NCI-H1092 treated with DMSO at 0.1 percent for 48 hours (cell line): ENCODE data around the gene GTF2IRD2.
A peak's percentile ranks its signal among the peaks of the same experiment; 100 is the strongest.
"Not testable (repeated sequence)": the region's sequence is repeated elsewhere in the genome, so short reads cannot be mapped to it uniquely, and the experiment has no call there.

Experiments used
- DNase-seq: peaks from one replicate; lab custom pipeline; 2025; lab: John Stamatoyannopoulos, UW

The GTF2IRD2 gene

DNA sequence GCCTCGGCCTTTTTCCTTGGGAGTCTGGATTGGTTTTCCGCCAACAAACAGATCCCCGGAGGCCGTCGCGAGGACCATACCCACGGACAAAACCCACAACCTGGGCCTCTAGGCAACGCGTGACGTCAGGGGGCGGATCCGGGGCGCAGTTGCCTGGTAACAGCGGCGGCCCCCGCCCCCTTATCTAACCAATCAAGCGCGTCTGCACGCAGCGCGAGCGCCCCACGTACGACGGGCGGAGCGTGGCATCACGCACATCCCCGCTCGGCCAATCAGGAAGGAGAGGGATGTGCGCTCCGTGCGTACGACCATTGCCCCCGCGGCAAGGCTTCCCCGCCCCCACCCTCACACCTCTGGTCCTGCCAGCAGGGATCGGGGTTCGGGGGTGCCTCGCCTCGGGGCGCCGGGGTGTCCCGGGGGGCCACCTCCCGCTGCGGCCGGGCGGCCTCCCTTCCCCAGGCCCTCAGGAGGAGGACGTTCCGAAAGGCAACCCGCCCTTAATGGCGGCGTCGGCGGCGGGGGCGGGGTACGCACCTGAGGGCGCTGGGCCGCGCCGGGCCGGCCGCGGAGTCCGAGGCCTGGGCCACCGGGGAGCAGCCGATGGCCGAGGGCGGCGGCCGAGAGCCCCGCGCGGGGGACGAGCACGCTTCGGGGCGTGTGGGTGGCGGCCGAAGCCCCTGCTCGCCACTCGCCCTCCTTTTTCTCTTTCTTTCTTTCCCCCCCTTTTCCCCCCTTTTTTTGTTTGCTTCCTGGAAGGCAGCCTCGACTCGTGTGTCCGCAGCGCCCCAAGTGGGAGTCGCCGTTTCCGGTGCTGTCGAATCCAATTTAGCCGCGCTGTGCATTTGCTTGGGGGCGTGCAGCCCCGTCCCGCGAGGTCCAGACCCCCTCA is at the start of gene GTF2IRD2:
GTF2IRD2 (minus strand) TSS at position 773 of the 889 bp plus-strand sequence. CDS start 15,227 bp downstream, outside the sequence.
- DNase-seq = peak; percentile 28

DNA sequence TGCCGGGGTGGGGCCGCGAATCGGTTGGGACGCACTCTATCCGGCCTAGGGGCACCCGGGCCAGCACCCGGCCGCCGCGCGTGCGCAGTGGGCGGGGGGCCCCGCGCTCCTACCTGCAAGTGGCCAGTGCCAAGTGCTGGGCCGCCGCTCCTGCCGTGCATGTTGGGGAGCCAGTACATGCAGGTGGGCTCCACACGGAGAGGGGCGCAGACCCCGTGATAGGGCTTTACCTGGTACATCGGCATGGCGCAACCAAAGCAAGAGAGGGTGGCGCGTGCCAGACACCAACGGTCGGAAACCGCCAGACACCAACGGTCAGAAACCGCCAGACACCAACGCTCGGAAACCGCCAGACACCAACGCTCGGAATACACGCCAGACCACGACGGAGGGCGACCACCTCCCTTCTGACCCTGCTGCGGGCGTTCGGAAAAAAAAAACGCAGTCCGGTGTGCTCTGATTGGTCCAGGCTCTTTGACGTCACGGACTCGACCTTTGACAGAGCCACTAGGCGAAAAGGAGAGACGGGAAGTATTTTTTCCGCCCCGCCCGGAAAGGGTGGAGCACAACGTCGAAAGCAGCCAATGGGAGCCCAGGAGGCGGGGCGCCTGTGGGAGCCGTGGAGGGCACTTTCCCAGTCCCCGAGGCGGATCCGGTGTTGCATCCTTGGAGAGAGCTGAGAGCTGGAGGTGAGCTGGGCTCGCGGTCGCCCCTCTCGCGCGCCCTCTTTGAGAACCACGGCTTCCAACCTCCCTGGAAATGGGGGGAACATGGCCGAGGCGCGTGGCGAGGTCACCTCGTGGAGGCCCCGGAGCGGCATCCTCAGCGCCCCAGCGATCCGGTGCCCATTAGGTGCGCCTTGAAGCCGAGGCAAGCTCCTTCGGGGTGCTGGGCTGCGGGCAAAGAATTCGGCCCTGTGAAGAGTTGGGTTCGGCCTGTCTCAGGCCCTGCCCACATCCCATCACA is 39.0 kb upstream of the GTF2IRD2 start:
- peak; percentile 84 for DNase-seq

DNA sequence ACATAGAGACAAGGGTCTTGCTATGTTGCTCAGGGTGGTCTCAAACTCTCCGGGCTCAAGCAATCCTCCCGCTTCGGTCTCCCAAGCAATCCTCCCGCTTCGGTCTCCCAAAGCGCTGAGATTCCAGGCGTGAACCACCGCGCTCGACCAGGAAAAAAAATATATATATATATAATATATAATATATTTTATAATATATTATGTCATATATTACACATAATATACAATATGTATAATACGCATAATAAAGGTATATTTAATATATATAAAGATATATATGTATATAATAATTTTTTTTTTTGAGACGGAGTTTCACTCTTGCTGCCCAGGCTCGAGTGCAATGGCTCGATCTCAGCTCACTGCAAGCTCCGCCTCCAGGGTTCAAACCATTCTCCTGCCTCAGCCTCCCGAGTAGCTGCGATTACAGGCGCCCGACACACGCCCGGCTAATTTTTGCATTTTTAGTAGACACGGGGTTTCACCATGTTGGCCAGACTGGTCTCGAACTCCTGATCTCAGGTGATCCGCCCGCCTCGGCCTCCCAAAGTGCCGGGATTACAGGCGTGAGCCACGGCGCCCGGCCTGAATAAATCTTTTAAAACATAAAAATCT is 38.2 kb upstream of the GTF2IRD2 start:
- DNase-seq = not testable (repeated sequence)

DNA sequence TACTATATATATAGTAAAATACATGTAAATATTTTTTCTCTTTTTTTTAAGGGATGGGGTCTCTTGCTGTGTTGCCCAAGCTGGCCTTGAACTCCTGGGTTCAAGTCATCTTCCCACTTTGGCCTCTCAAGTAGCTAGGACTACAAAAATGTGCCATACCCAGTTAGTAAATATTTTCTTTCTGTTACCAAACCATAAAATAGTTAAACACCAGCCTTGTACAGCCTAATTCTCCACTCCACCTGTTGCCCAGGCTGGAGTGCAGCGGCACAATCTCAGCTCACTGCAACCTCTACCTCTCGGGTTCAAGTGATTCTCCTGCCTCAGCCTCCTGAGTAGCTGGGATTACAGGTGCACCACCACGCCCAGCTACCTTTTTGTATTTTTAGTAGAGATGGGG is 33.9 kb upstream of the GTF2IRD2 start:
- not testable (repeated sequence) for DNase-seq

DNA sequence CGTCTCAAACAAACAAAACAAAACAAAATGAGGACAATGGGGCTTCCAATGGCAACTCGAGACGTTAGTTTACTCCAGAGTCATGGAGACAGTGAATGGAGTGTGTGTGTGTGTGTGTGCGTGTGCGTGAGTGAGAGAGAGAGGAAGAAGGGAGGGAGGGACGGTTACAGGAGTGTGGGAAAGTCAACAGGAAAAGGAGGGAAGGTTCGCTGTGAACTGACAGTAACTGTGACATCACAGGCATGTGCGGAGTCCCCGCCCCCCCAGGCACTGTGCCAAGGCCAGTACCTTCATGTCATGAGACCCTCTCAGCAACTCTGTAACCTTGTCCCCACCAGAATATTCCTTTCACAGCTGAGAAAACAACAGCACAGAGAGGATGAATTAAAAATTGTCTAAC is 30.7 kb upstream of the GTF2IRD2 start:
- not testable (repeated sequence) for DNase-seq

DNA sequence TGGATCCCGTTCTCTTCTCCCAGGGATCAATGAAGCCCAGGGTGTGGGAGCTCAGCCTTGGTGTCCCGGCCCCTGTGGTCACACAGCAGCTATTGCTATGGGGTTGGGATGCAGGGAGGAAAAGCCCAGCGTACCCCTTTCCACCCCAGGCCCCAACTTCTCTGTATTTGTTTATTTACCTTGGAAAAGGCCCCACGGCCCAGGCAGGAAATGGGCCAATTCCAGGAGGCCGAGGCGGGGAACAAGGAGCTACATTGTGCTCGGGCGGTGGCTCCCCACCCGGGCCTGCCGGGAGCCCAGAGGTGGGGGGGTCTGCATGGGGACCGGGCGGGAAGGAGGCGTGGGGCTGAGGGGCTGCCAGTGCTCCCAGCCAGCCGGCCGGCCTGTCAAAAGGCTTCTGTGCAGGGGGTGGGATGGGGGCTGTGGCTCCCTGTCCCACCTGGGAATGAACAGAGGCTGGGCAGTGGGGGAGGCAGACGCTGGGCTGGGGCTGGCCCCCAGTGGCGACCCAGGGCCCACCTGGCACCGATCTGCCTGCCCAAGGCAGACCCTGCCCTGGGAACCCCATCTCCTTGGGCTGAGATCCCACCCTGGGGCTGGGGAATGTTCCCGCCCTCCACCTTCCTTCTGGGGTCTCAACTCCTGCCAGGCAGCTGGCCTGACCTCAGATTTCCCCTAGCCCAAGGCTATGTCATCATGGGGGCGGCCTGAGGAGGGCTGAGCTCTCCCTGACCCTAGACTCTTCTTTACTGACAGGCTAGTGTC is 23.5 kb upstream of the GTF2IRD2 start:
- DNase-seq = not testable (repeated sequence)

DNA sequence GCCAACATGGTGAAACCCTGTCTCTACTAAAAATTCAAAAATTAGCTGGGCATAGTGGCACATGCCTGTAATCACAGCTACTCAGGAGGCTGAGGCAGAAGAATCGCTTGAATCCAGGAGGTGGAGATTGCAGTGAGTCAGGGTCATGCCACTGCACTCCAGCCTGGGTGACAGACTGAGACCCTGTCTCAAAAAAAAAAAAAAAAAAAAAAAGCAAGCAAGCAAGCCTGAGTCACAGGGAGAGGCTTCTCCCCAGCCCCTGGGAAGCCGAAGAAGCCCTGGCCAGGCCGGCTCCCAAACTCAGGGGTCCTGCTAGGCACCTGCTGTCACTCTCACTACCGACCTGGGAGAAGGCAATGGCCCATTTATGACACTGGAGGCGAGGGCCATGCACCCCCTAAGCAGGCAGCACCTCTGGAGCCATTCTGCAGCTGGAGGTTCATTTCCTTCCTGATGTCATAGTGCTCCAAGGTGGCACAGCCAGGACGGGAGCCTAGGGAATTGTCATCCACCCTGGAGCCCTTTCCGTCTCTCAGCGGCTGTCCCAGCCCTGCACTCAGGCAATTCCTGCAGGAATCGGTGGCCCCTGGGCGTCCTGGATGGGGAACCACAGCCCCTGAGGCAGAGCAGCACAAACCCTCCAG is 22.8 kb upstream of the GTF2IRD2 start:
- DNase-seq = not testable (repeated sequence)

DNA sequence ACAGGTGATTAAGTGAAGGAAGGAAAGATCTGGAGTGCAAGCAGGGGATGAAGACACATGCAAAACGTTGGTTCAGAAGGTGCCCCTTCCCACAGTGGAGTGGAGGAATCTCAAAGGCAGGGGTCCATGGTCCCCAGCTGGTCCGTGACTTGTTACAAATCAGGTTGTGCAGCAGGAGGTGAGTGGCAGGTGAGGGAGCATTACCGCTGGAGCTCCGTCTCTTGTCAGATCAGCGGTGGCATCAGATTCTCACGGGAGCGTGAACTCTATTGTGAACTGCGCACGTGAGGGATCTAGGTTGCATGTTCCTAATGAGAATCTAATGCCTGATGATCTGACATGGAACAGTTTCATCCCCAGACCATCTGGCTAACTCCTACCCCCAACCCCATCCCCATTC is 21.1 kb upstream of the GTF2IRD2 start:
- not testable (repeated sequence) for DNase-seq

DNA sequence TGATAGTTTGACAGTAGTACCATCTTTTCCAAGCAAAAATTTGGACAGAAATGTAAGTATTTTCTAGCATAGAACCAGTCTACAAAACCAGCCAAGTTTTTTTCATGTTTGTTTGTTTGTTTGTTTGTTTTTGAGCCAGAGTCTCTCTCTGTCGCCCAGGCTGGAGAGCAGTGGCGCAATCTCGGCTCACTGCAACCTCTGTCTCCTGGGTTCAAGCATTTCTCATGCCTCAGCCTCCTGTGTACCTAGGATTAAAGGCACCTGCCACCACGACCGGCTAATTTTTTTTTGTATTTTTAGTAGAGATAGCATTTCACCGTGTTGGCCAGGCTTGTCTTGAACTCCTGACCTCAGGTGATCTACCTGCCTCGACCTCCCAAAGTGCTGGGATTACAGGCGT is 14.4 kb upstream of the GTF2IRD2 start:
- not testable (repeated sequence) for DNase-seq

DNA sequence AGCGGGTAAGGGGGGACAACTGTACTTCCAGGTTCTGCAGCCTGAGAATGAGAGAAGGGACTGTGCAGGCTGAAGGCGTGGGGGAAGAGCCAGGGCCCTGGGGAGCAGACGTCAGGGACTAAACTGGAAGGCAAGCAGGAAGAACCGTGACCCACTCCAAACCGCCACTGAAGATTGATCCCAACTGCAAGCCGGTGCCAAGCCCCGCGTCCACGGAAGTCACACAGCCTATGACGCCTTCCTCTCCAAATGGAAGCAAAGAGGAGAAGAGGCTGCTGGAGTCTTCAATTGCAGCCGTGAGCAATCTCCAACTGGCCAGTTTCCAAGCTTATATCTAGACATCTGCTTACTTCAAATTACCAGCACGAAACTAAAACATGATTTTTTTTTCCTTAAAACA is 1.6 kb downstream of the GTF2IRD2 start:
- not testable (repeated sequence) for DNase-seq

DNA sequence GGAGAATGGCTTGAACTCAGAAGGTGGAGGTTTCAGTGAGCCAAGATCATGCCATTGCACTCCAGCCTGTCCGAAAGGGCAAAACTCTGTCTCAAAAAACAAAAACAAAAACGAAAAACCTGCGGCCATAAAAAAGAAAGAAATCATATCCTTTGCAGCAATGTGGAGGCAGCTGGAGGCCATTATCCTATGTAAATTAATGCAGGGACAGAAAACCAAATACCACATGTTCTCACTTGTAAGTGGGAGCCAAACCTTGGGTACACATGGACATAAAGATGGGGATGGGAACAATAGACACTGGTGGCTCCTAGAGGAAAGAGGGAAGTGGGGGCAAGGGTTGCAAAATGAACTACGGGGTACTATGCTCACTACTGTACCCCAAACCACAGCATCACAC is 21.0 kb downstream of the GTF2IRD2 start:
- DNase-seq = not testable (repeated sequence)

DNA sequence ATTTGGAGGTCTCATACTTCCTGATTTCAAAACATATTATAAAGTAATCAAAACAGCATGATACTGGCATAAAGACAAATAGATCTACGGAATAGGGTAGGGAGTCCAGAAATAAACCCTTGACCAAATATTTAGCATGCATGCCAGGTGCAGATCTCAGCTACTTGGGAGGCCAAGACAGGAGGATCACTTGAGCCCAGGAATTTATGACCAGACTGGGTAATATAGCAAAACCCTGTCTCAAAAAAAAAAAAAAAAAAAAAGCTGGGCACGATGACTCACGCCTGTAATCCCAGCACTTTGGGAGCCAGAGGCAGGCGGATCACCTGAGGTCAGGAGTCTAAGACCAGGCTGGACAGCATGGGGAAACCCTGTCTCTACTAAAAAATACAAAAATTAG is 21.4 kb downstream of the GTF2IRD2 start:
- not testable (repeated sequence) for DNase-seq

DNA sequence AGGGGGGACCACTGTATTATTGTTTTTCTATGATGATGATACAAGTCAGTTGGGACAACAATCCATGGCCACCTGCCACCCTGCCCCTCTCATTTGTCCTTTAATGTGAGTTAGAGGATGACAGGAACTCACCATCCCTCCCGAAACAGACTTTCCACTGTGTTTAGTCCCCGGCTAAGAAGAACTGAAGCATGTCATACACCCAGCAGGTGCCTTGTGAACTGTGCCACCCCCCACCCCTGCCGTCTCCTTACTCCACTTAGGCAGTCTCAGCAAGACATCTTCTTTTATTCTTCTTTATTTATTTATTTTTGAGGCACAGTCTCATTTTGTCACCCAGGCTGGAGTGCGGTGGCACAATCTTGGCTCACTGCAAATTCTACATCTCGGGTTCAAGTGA is 30.1 kb downstream of the GTF2IRD2 start:
- not testable (repeated sequence) for DNase-seq

DNA sequence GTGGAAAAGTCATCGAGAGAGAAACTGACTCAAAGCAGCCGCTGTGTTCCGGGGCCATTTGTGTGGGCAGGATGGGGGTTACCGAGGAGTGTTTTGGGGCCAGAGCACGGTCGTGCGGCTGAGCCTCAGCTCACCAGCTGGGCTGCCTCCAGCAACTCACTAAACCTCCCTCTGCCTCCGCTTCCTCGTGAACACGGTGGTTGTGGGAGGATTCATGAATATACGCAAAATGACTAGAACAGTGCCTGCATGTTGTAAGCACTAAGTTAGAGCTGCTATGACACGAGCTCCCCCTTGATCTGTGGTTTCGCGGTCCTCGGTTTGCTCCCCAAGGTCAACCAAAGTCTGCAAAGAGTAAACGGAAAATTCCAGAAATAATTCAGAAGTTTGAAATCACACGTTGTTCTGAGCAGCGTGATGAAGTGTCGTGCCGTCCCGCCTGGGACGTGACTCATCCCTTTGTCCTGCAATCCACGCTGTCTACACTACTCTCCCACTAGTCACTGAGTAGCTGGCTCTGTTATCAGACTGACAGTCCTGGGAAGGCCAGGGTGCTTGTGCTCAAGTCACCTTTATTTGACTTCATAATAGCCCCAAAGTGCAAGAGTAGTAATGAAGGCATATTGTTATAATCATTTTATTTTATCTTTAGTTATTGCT is 31.1 kb downstream of the GTF2IRD2 start:
- DNase-seq = not testable (repeated sequence)

DNA sequence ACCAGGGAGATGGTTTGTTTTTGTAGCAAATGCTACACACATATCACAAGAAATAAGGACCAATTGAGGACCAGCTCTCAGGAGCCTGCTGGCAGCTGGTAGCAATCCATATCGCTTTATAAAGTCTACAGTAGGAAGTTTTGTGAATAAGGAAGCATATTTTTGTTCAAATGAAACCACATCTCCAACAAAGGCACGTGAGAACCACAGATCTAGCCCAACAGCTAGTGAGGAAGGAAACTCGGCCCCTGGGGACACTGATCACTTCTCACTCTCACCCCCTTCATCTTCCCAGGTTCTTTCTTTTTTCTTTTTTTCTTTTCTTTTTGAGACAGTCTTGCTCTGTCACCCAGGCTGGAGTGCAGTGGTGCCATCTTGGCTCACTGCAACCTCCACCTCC is 35.5 kb downstream of the GTF2IRD2 start:
- not testable (repeated sequence) for DNase-seq

DNA sequence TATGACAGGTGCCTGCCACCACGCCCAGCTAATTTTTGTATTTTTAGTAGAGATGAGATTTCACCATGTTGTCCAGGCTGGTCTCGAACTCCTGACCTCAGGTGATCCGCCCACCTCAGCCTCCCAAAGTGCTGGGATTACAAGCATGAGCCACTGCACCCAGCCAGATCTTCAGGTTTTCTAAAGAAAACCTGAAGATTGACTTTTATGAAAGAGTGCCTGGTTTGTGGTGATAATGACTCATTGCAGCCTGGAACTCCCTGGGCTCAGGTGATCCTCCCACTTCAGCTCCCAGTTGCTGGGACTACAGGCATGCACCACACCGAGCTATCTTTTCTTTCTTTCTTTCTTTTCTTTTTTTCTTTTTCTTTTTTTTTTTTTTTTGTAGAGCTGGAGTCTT is 52.8 kb downstream of the GTF2IRD2 start:
- not testable (repeated sequence) for DNase-seq

DNA sequence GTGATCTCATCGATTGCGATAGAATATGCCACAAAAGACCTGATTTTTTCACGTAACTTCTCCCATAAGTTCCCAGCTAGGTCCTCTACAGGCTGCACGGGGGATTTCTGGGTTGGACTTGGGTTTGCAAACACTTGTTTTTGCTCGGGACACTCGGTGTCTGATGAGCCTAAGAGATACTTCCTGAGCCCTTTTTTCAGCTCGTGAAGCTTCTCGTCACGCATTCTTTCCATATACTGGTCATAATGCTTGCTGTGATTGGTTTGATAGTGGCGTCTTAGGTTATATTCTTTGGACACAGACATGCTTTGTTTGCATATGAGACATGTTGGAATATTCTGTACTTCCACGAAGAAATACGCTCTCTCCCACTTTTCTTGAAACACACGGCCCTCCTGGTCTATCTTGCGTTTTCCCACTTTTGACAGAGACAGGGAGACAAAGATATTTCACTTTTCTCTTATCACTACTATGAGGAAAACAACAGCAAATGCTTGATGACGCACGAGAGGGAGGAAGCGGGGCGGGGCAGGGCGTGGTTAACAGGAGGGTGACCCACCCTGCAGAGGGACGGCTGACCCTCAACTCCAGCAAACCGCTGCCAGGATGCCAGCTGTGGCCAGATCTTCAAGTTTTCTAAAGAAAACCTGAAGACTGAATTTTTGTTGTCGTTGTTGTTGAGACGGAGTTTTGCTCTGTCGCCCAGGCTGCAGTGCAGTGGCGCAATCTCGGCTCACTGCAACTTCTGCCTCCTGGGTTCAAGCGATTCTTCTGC is 53.4 kb downstream of the GTF2IRD2 start:
- DNase-seq = not testable (repeated sequence)

DNA sequence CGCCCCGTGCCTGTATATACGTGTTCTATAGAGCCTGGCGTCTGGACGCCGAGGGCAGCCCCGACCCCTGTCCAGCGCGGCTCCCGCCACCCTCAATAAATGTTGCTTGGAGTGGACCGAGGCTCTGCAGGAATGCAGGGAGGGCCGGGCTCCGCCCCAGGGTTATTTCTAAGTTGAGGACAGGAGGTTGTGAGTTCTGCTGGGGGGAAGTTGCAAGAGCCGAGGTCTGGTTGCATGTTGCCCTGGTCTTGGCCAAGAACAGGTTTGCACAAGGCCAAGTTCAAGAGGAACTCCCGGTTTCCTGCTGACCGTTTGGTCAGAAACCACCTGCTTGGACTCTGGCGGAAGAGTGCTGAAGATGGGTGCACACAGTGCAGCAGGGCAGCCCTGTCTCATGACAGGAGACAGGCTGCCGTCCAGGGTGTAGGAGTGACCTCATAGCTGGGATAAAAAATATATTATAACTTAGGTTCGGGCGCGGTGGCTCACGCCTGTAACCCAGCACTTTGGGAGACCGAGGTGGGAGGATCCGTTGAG is 62.1 kb downstream of the GTF2IRD2 start:
- not testable (repeated sequence) for DNase-seq
